Astrocyte of the spinal cord (primary cell): Measurements from ENCODE around the gene XKRX.

ENCODE experiments used
- DNase-seq: peaks from one replicate; pipeline ENCODE4 v3.0.0; 2011; ENCODE audit warnings: low read depth, low spot score
- H3K4me3 ChIP-seq: 2 replicates; pipeline ENCODE4 v1.5.1; 2011; ENCODE audit warnings: low read depth, mild to moderate bottlenecking, low read length, moderate library complexity
- in situ Hi-C: cut with HindIII; loops from 2 replicates; pipeline ENCODE4 v1.10.0; 2017; ENCODE audit warnings: low sequenced_read_pairs
- TF ChIP-seq, protein P1 (sequence below): IDR thresholded peaks from 2 replicates; pipeline ENCODE4 v1.5.1; 2012; ENCODE audit warnings: low read depth, mild to moderate bottlenecking, low read length, inconsistent platforms

Gene XKRX

DNA sequence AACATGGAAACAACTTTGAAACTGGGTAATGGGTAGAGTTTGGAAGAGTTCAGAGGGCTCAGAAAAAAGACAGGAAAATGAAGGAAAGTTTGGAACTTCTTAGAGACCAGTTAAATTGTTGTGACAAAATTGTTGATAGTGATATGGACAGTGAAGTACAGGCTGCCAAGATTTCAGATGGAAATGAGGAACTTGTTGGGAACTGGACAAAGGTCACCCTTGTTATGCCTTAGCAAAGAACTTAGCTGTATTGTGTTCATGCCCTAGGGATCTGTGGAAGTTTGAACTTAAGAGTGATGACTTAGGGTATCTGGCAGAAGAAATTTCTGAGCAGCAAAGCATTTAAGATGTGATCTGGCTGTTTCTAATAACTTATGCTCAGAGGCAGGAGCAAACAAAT, 35.6 kb upstream of the XKRX start:
- in situ Hi-C loops: no loop called here
- H3K4me3 ChIP-seq: no peak overlapping the region
- TF ChIP-seq, protein P1, sequence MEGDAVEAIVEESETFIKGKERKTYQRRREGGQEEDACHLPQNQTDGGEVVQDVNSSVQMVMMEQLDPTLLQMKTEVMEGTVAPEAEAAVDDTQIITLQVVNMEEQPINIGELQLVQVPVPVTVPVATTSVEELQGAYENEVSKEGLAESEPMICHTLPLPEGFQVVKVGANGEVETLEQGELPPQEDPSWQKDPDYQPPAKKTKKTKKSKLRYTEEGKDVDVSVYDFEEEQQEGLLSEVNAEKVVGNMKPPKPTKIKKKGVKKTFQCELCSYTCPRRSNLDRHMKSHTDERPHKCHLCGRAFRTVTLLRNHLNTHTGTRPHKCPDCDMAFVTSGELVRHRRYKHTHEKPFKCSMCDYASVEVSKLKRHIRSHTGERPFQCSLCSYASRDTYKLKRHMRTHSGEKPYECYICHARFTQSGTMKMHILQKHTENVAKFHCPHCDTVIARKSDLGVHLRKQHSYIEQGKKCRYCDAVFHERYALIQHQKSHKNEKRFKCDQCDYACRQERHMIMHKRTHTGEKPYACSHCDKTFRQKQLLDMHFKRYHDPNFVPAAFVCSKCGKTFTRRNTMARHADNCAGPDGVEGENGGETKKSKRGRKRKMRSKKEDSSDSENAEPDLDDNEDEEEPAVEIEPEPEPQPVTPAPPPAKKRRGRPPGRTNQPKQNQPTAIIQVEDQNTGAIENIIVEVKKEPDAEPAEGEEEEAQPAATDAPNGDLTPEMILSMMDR: no peak
- no peak for DNase-seq

GRCh38 chrX:100962811-100963210, 34.1 kb upstream of the XKRX start:
- TF ChIP-seq, protein P1: no peak
- in situ Hi-C loops: no loop called here
- DNase-seq: no peak
- H3K4me3 ChIP-seq: no peak overlapping the region

DNA sequence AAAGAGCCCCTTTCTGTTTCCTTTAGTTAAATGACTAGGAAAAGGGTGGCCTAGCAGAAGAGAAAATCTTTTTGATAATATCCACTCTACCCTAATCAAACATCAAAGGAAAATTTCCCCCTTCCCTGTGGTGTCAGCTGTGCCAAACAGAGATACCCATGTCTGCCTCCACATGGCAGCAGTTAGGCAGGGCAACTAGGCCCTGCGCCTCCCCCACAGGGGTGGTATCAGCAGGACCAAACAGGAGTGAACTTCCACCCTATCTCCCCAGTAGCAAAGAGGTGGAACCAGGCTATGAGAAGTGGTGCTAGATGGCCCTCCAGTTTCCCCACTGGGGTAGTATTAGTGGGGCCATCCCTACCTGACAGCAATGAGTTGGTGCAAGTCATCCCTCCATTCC, 19.8 kb upstream of the XKRX start:
- TF ChIP-seq, protein P1: no peak
- H3K4me3 ChIP-seq: no peak overlapping the region
- no peak for DNase-seq
- in situ Hi-C loops: no loop called here

DNA sequence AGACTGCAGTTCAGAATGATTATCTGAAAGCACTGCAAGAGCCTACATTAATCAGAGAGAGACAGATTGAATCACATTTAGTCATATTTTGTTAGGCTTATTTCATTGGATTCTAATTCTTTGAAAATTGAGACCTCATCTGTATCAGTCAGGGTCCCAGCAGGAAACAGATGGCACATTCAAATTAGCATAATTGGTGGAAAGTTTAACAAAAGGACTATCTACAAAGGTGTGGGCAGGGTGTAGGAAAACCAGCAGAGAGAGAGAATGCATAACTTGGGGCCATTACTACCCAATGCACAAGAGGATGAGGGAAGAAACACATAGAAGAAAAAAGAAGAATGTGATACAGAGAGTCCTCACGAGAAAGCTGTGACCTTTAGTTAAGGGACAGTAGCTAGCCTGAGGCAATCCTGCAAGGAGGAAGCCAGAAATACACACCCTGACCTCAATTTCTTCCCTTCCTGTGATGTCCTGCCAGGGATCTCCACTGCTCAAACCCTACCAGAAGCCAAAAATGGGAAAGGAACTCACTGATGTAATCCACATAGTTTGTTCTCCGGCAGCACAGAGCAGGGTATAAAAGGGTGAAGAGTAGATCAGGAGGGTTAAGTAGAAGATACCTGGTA, 17.7 kb upstream of the XKRX start:
- no peak overlapping the region for H3K4me3 ChIP-seq
- peak; percentile 4 for DNase-seq
- TF ChIP-seq, protein P1: no peak
- in situ Hi-C loops: no loop called here

DNA sequence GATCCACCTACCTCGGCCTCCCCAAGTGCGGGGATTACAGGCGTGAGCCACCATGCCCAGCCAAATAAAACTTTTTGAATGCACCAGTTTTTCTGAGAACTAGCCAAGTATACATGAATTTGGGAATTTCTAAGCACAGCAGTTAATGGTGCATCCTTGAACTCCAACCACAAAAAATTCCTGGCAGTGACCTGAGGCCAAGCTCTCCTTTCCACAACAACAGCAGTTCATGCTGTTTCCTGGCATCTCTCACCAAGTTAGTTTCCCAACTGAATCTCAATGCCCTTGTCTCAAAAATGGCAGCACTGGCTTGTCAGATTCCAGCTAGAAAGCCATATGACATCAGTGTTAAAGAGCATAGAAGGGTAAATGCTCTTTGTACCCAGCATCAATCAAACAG, 15.9 kb upstream of the XKRX start:
- H3K4me3 ChIP-seq: no peak overlapping the region
- DNase-seq: peak; percentile 5
- TF ChIP-seq, protein P1: no peak
- in situ Hi-C loops: no loop called here

DNA sequence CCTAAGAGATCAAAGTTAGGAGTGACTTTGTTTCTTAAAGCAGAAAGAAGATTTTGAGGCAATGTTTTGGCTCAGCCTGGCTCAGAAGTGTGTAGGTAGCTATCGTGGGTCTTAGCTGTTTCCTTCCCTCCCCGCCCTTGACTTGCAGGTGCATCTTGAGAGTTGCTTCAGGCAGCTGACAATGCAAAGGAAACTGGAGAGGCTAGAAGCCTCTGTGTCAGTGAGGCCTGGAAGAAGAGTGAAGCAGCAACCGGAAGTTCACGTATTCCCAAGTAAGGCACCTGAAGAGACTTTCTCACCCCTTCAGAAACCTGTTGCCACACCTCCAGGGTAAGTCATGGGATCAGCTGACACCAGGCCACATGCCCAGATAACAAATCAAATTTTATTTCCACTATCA, 10.6 kb upstream of the XKRX start:
- no peak overlapping the region for H3K4me3 ChIP-seq
- TF ChIP-seq, protein P1: no peak
- no peak for DNase-seq
- in situ Hi-C loops: no loop called here
